ENCODE results near the gene GPBP1. TPM values are rescaled to one million over a fixed set of nuclear protein-coding genes. Genes with fewer than 3 reads are reported as not detected.
"Not testable (repeated sequence)": the region's sequence is repeated elsewhere in the genome, so short reads cannot be mapped to it uniquely, and the experiment has no call there.

GPBP1 gene
- total and polyA plus RNA-seq, 2 donors (not counting 3 experiments of a cell fraction or from before 2014, with no cell fraction given) = 11.7 to 57.4 TPM

GRCh38 chr5:57191986-57192385 lies 18.1 kb downstream of the GPBP1 start:
- no peak for TF ChIP-seq FOS (IDR thresholded peaks at IDR 0.05; ENCODE audit: borderline replicate concordance, insufficient read depth, low read length)
- no peak for TF ChIP-seq MAX (IDR thresholded peaks at IDR 0.05; ENCODE audit: insufficient read depth, insufficient read length)
- TF ChIP-seq POLR2AphosphoS5 (IDR thresholded peaks at IDR 0.05; ENCODE audit: insufficient read depth, low read depth, low read length) = no peak
- no peak overlapping the region for H3K4me3 ChIP-seq (replicated peaks in 1 of 3; ENCODE audit: insufficient read depth in 1 of 3, low read depth in 1 of 3, low read length in 3 of 3)
- H3K9ac ChIP-seq (replicated peaks; ENCODE audit: extremely low read depth, insufficient read depth, low read length) = no peak overlapping the region
- BruUV-seq (replicated peaks) = no TSS peak
- H3K27me3 ChIP-seq (ENCODE audit: control insufficient read depth in 2 of 2, insufficient read depth in 2 of 2, low read length in 2 of 2) = no peaks in the 10 kb centered on the region
- peaks cover 4% of the 10 kb centered on the region for H4K20me1 ChIP-seq (replicated peaks; ENCODE audit: control insufficient read depth, extremely low read depth, insufficient read depth, low read length)
- H2AFZ ChIP-seq (ENCODE audit: low read depth, low read length) = no peak overlapping the region
- dilution Hi-C loops (cut with MboI; ENCODE audit: extremely low pct_ligation_motif_present, low sequenced_read_pairs) (no loop called here), intact Hi-C loops (cut with micrococcal nuclease) (no loop called here)
- H3K4me2 ChIP-seq (ENCODE audit: insufficient read depth, low read length) = no peak overlapping the region
- no peak for DNase-seq (ENCODE audit: low read depth, low spot score)
- H3K27ac ChIP-seq (ENCODE audit: insufficient read depth, low read depth, low read length) = no peak overlapping the region
- H3K79me2 ChIP-seq (ENCODE audit: control insufficient read depth, insufficient read depth, low read length) = peaks cover 99% of the 10 kb centered on the region
- no peaks in the 10 kb centered on the region for H3K4me1 ChIP-seq (ENCODE audit: control insufficient read depth, extremely low read depth, insufficient read depth, low read length)
- ChIA-PET POLR2A (no interaction called here), CTCF (no interaction called here)
- no peaks in the 10 kb centered on the region for H3K9me1 ChIP-seq (replicated peaks; ENCODE audit: control insufficient read depth, extremely low read depth, insufficient read depth, low read length)
- H3K36me3 ChIP-seq (ENCODE audit: control insufficient read depth in 2 of 2, extremely low read depth in 1 of 2, insufficient read depth in 2 of 2, low read length in 2 of 2) = no peaks in the 10 kb centered on the region
- FAIRE-seq = no peak
- H3K9me3 ChIP-seq (replicated peaks; ENCODE audit: control insufficient read depth, insufficient read depth, low read length) = no peaks in the 10 kb centered on the region

DNA sequence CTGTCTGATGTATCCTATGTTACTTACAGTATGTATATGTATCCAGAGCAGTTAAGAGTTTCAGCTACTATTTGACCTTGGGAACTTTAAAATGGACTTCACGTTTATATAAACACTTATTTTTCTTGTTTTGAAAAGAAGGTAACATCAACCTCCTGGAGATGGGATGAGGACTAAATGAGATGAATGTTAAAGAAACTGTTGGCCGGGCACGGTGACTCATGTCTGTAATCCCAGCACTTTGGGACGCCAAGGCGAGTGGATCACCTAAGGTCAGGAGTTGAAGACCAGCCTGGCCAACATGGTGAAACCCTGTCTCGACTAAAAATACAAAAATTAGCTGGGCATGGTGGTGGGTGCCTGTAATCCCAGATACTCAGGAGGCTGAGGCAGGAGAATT lies 19.0 kb downstream of the GPBP1 start:
- H3K4me3 ChIP-seq (replicated peaks in 1 of 3; ENCODE audit: insufficient read depth in 1 of 3, low read depth in 1 of 3, low read length in 3 of 3); H3K27ac ChIP-seq (ENCODE audit: insufficient read depth, low read depth, low read length); POLR2A ChIA-PET; H3K9me3 ChIP-seq (replicated peaks; ENCODE audit: control insufficient read depth, insufficient read depth, low read length); H3K9ac ChIP-seq (replicated peaks; ENCODE audit: extremely low read depth, insufficient read depth, low read length); BruUV-seq (replicated peaks); H3K9me1 ChIP-seq (replicated peaks; ENCODE audit: control insufficient read depth, extremely low read depth, insufficient read depth, low read length); H2AFZ ChIP-seq (ENCODE audit: low read depth, low read length); H3K27me3 ChIP-seq (ENCODE audit: control insufficient read depth in 2 of 2, insufficient read depth in 2 of 2, low read length in 2 of 2); intact Hi-C loops (cut with micrococcal nuclease); H4K20me1 ChIP-seq (replicated peaks; ENCODE audit: control insufficient read depth, extremely low read depth, insufficient read depth, low read length); dilution Hi-C loops (cut with MboI; ENCODE audit: extremely low pct_ligation_motif_present, low sequenced_read_pairs); DNase-seq (ENCODE audit: low read depth, low spot score); H3K4me1 ChIP-seq (ENCODE audit: control insufficient read depth, extremely low read depth, insufficient read depth, low read length); H3K36me3 ChIP-seq (ENCODE audit: control insufficient read depth in 2 of 2, extremely low read depth in 1 of 2, insufficient read depth in 2 of 2, low read length in 2 of 2); H3K4me2 ChIP-seq (ENCODE audit: insufficient read depth, low read length); FAIRE-seq: not testable (repeated sequence)
- CTCF ChIA-PET = interaction anchor here (0.7 kb wide), 1 partner anchor 19 kb away, joined by 3 read pairs; no protein-coding TSS in a partner anchor
- peaks cover 98% of the 10 kb centered on the region for H3K79me2 ChIP-seq (ENCODE audit: control insufficient read depth, insufficient read depth, low read length)
